GM19193 (cell line): ENCODE data around the gene SZT2.

Experiments used
- POLR2A ChIP-seq: IDR thresholded peaks from 4 replicates; pipeline ENCODE4 v1.6.1; 2011; ENCODE audit not compliant: insufficient read depth, insufficient read length; ENCODE audit errors: extremely low read depth

Gene SZT2

GRCh38 chr1:43368646-43369020 lies 21.1 kb upstream of the SZT2 start:
- no peak for TF ChIP-seq POLR2A

GRCh38 chr1:43370564-43370963 lies 19.1 kb upstream of the SZT2 start:
- TF ChIP-seq POLR2A, result no peak

- TF ChIP-seq POLR2A, result no peak
These were observed 17.5 kb upstream of the SZT2 start for GRCh38 chr1:43372172-43372571.

GRCh38 chr1:43373066-43373940 lies 16.4 kb upstream of the SZT2 start:
- TF ChIP-seq POLR2A, result no peak

GRCh38 chr1:43376723-43377235 lies 12.9 kb upstream of the SZT2 start:
- no peak for TF ChIP-seq POLR2A

GRCh38 chr1:43377831-43378230 lies 11.9 kb upstream of the SZT2 start:
- TF ChIP-seq POLR2A, result no peak

- TF ChIP-seq POLR2A, result no peak
These were observed 10.2 kb upstream of the SZT2 start for GRCh38 chr1:43379476-43379875.

- TF ChIP-seq POLR2A, result no peak
These were observed 8.1 kb upstream of the SZT2 start for GRCh38 chr1:43381612-43382011.

GRCh38 chr1:43382027-43382779 lies 7.5 kb upstream of the SZT2 start:
- no peak for TF ChIP-seq POLR2A

GRCh38 chr1:43383449-43383848 lies 6.2 kb upstream of the SZT2 start:
- no peak for TF ChIP-seq POLR2A

GRCh38 chr1:43386676-43387075 lies 3.0 kb upstream of the SZT2 start:
- no peak for TF ChIP-seq POLR2A

- no peak for TF ChIP-seq POLR2A
These were observed 1.6 kb upstream of the SZT2 start for GRCh38 chr1:43387976-43388599.

- TF ChIP-seq POLR2A, result no peak
These were observed 1.1 kb upstream of the SZT2 start for GRCh38 chr1:43388613-43389012.

- no peak for TF ChIP-seq POLR2A
These were observed 3.0 kb downstream of the SZT2 start for GRCh38 chr1:43392702-43393101.

GRCh38 chr1:43395523-43395922 lies 5.8 kb downstream of the SZT2 start:
- TF ChIP-seq POLR2A, result no peak
